ENCODE results near the gene SRPX.

SRPX gene

DNA sequence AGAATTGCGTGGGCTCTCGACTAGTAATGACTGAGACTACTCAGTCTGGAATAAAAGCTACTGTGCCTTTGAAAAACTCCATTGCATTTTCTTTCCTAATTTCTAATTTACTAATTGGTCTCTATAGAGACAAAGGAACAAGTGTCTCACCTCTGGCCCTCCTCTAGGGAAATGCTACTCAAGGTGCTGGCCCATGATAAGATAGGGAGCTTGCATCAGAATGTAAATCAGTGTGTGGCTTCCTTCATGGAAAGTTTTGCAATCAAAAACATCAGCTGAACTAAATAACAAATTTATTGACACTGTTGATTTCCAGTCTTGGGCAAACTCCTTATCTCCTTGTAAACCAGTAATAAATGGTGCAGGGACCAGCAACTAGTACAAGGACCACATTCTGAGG lies 81.8 kb downstream of the SRPX start:
- H3K4me3 ChIP-seq (ENCODE audit: low read depth, low read length): no peak overlapping the region
- H3K79me2 ChIP-seq: no peaks in the 10 kb centered on the region
- TF ChIP-seq CTCF (IDR thresholded peaks at IDR 0.05): no peak
- H3K9me3 ChIP-seq (ENCODE audit: control insufficient read depth, low read length): no peaks in the 10 kb centered on the region
- H3K27me3 ChIP-seq (ENCODE audit: control insufficient read depth, insufficient read depth, low read length): no peaks in the 10 kb centered on the region
- no peak overlapping the region for H3K27ac ChIP-seq
- no peaks in the 10 kb centered on the region for H3K4me1 ChIP-seq
- no peak overlapping the region for H3K9ac ChIP-seq
- no peak overlapping the region for H2AFZ ChIP-seq
- no peak overlapping the region for H3K4me2 ChIP-seq (ENCODE audit: low read length)
- no peaks in the 10 kb centered on the region for H3K36me3 ChIP-seq (ENCODE audit: control insufficient read depth, insufficient read depth, low read length)

GRCh38 chrX:38138157-38138891 lies 82.3 kb downstream of the SRPX start:
- H3K4me1 ChIP-seq: no peaks in the 10 kb centered on the region
- H3K9me3 ChIP-seq (ENCODE audit: control insufficient read depth, low read length): no peaks in the 10 kb centered on the region
- H2AFZ ChIP-seq: no peak overlapping the region
- H3K27ac ChIP-seq: no peak overlapping the region
- TF ChIP-seq CTCF (IDR thresholded peaks at IDR 0.05): no peak
- H3K27me3 ChIP-seq (ENCODE audit: control insufficient read depth, insufficient read depth, low read length): no peaks in the 10 kb centered on the region
- H3K4me2 ChIP-seq (ENCODE audit: low read length): no peak overlapping the region
- no peaks in the 10 kb centered on the region for H3K36me3 ChIP-seq (ENCODE audit: control insufficient read depth, insufficient read depth, low read length)
- no peak overlapping the region for H3K4me3 ChIP-seq (ENCODE audit: low read depth, low read length)
- H3K9ac ChIP-seq: no peak overlapping the region
- H3K79me2 ChIP-seq: no peaks in the 10 kb centered on the region

DNA sequence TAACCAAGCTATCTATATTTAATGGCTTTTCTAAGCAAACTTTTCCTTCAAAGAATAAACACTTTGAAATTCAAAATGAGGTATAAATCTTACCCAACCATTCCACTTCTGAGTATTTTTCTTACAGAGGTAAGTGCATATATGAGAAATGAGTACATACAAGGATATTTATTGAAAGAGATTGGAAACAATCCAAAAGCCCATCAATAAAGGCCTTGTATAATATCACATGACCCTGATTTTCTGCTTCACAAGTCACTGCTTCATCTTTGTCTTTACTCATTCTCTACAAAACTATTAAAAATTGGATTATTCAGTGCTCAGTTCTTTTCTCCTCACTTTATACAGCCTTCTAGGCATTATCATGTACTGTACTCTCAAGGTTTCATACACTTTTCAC lies 91.3 kb downstream of the SRPX start:
- H3K36me3 ChIP-seq (ENCODE audit: control insufficient read depth, insufficient read depth, low read length): no peaks in the 10 kb centered on the region
- no peak overlapping the region for H3K27ac ChIP-seq
- no peaks in the 10 kb centered on the region for H3K79me2 ChIP-seq
- H3K9me3 ChIP-seq (ENCODE audit: control insufficient read depth, low read length): no peaks in the 10 kb centered on the region
- TF ChIP-seq CTCF (IDR thresholded peaks at IDR 0.05): no peak
- no peak overlapping the region for H3K9ac ChIP-seq
- no peaks in the 10 kb centered on the region for H3K27me3 ChIP-seq (ENCODE audit: control insufficient read depth, insufficient read depth, low read length)
- no peaks in the 10 kb centered on the region for H3K4me1 ChIP-seq
- no peak overlapping the region for H2AFZ ChIP-seq
- no peak overlapping the region for H3K4me2 ChIP-seq (ENCODE audit: low read length)
- H3K4me3 ChIP-seq (ENCODE audit: low read depth, low read length): no peak overlapping the region

DNA sequence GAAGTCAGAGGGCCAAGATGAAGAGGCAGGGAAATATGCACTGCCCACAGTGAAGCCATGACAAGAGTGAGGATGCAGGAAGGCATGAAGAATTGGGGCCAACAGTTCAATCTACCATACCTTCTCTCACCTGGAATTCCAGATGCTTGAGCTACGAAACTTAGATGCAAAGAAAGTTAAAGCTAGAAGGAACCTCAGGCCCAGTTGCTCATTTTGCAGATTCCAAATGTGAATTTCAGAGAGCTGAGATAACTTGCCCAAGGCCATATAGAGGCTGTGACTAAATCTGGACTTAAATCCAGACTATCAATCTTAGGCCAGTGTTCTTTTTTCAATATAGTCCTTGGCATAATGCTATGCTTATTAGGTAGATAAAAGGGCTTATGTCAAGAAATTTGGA lies 92.7 kb downstream of the SRPX start:
- no peak overlapping the region for H3K4me2 ChIP-seq (ENCODE audit: low read length)
- H3K4me3 ChIP-seq (ENCODE audit: low read depth, low read length): no peak overlapping the region
- H3K9me3 ChIP-seq (ENCODE audit: control insufficient read depth, low read length): no peaks in the 10 kb centered on the region
- H3K79me2 ChIP-seq: no peaks in the 10 kb centered on the region
- no peaks in the 10 kb centered on the region for H3K4me1 ChIP-seq
- no peaks in the 10 kb centered on the region for H3K27me3 ChIP-seq (ENCODE audit: control insufficient read depth, insufficient read depth, low read length)
- H2AFZ ChIP-seq: no peak overlapping the region
- no peak overlapping the region for H3K27ac ChIP-seq
- no peaks in the 10 kb centered on the region for H3K36me3 ChIP-seq (ENCODE audit: control insufficient read depth, insufficient read depth, low read length)
- H3K9ac ChIP-seq: no peak overlapping the region
- TF ChIP-seq CTCF (IDR thresholded peaks at IDR 0.05): no peak

- no peak for TF ChIP-seq CTCF (IDR thresholded peaks at IDR 0.05)
Observed at GRCh38 chrX:38126179-38126578, 94.5 kb downstream of the SRPX start.

More at GRCh38 chrX:38126179-38126578, 94.5 kb downstream of the SRPX start:
- no peaks in the 10 kb centered on the region for H3K79me2 ChIP-seq
- no peak overlapping the region for H3K9ac ChIP-seq
- no peaks in the 10 kb centered on the region for H3K4me1 ChIP-seq
- no peaks in the 10 kb centered on the region for H3K36me3 ChIP-seq (ENCODE audit: control insufficient read depth, insufficient read depth, low read length)
- H3K4me2 ChIP-seq (ENCODE audit: low read length): no peak overlapping the region
- no peak overlapping the region for H2AFZ ChIP-seq
- H3K27me3 ChIP-seq (ENCODE audit: control insufficient read depth, insufficient read depth, low read length): no peaks in the 10 kb centered on the region
- H3K9me3 ChIP-seq (ENCODE audit: control insufficient read depth, low read length): no peaks in the 10 kb centered on the region
- H3K27ac ChIP-seq: no peak overlapping the region
- H3K4me3 ChIP-seq (ENCODE audit: low read depth, low read length): no peak overlapping the region

All from parathyroid adenoma (tissue), 2 donors.